GM19395 (cell line): ENCODE measurements around the gene NEAT1.
"Not testable (repeated sequence)": the region's sequence is repeated elsewhere in the genome, so short reads cannot be mapped to it uniquely, and the experiment has no call there.

Experiments used
- ATAC-seq: cut with Tn5 transposase; IDR thresholded peaks from one replicate; pipeline ENCODE4 v1.9.1; 2021; ENCODE audit warnings: mild to moderate bottlenecking, moderate library complexity; ENCODE audit not compliant: unreplicated experiment

The NEAT1 gene

GRCh38 chr11:65448418-65449105 is 26.0 kb downstream of the NEAT1 start:
- no peak for ATAC-seq

DNA sequence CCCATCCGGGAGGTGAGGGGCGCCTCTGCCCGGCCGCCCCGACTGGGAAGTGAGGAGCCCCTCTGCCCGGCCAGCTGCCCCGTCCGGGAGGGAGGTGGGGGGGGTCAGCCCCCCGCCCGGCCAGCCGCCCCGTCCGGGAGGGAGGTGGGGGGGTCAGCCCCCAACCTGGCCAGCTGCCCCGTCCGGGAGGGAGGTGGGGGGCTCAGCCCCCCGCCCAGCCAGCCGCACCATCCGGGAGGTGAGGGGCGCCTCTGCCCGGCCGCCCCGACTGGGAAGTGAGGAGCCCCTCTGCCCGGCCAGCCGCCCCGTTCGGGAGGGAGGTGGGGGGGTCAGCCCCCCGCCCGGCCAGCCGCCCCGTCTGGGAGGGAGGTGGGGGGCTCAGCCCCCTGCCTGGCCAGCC is 28.7 kb downstream of the NEAT1 start:
- not testable (repeated sequence) for ATAC-seq

- ATAC-seq: not testable (repeated sequence)
Observed at GRCh38 chr11:65452259-65452658, 29.7 kb downstream of the NEAT1 start.

- no peak for ATAC-seq
Observed at GRCh38 chr11:65452806-65453490, 30.4 kb downstream of the NEAT1 start.

DNA sequence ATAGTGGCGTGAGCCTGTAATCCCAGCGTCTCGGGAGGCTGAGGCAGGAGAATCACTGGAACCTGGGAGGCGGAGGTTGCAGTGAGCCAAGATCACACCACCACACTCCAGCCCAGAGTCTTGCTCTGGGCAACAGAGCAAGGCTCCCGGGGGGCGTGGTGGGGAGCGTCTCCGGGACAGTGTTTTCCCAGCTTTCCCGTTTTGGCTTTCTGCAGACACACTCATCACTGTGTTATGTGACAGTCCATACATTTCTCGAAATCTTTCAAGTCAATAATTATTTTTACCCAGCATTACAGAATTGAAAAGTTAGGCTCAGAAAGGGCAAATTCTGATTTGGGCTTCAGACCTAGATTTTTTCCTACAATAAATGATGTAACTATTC is 31.7 kb downstream of the NEAT1 start:
- no peak for ATAC-seq

GRCh38 chr11:65454696-65455456 is 32.3 kb downstream of the NEAT1 start:
- ATAC-seq: peak; percentile 84

- ATAC-seq: no peak
Observed at GRCh38 chr11:65456418-65456817, 33.8 kb downstream of the NEAT1 start.

GRCh38 chr11:65459552-65459951 is 37.0 kb downstream of the NEAT1 start:
- ATAC-seq: no peak

DNA sequence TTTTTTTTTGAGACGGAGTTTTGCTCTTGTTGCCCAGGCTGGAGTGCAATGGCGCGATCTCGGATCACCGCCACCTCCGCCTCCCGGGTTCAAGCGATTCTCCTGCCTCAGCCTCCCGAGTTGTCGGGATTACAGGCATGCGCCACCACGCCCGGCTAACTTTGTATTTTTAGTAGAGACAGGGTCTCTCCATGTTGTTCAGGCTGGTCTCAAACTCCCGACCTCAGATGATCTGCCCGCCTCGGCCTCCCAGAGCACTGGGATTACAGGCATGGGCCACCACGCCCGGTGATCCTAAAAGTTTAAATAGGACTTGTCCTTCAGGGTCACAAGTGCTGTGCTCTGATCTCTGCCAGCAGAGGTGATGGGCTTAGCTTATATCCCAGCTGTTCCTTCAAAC is 42.9 kb downstream of the NEAT1 start:
- ATAC-seq: not testable (repeated sequence)

- ATAC-seq: not testable (repeated sequence)
Observed at GRCh38 chr11:65467306-65467705, 44.7 kb downstream of the NEAT1 start.

- ATAC-seq: no peak
Observed at GRCh38 chr11:65468874-65469333, 46.3 kb downstream of the NEAT1 start.

- ATAC-seq: no peak
Observed at GRCh38 chr11:65470433-65471049, 47.9 kb downstream of the NEAT1 start.

GRCh38 chr11:65471447-65471891 is 48.9 kb downstream of the NEAT1 start:
- ATAC-seq: no peak

GRCh38 chr11:65472588-65473277 is 50.1 kb downstream of the NEAT1 start:
- ATAC-seq: not testable (repeated sequence)

- no peak for ATAC-seq
Observed at GRCh38 chr11:65473278-65473860, 50.8 kb downstream of the NEAT1 start.

DNA sequence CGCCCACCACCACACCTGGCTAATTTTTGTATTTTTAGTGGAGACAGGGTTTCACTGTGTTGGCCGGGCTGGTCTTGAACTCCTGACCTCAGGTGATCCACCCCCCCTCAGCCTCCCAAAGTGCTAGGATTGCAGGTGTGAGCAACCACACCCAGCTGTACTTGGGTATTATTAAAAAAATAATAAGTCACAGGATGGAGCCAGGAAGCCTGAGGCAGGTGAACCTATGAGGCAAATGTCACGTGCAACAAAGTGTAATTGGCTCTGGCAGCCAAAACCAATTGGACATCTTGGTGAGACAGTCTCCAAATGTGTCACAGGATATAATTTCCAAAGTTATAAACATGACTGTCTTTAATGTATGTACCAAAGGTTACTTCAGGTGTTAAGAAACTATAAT is 52.3 kb downstream of the NEAT1 start:
- no peak for ATAC-seq

GRCh38 chr11:65476632-65477148 is 54.1 kb downstream of the NEAT1 start:
- no peak for ATAC-seq

DNA sequence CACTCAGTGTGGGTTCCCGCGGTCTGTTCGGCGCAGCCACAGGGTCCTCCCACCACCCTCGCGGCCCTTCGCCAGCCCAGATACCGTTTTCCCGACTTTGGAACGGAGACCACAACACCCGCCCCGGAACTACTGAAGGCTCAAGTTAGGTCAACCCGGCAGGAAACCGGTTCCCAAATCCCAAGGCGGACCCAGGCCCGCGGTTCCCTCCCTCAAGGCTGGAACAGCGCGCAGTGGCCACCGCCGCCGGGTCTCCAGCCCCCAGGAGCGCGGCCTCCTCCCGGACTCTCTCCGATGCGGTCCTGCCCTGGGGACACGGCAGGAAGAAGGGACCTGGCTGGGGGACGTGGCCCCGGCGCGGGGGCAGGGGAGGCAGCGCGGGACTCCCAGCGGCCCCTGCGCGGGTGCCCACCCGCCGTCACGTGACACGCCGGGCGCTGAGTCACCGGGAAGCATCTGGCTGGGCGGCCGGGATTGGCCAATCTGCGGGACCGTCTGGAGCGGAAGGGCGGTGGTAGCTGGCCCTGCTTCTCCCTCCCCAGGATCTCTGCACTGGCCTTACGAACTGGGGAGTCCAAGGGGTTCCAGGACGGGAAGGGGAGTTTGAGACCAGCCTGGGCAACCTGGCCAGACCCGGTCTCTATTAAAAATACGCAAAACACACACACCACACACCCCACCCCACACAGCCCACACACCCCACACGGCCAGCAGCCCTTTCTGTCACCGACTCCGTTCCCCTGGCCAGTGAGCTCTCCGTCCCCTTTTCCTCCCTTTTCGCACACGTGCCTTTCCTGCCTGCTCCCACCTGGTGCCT is 54.8 kb downstream of the NEAT1 start:
- peak; percentile 77 for ATAC-seq
